NCI-H2107 treated with DMSO at 0.1 percent for 48 hours (cell line): Measurements from ENCODE around the gene CPB2.

ENCODE experiments used
- DNase-seq: peaks from one replicate; lab custom pipeline; 2025; ENCODE audit not compliant: unreplicated experiment; lab: John Stamatoyannopoulos, UW

The CPB2 gene

DNA sequence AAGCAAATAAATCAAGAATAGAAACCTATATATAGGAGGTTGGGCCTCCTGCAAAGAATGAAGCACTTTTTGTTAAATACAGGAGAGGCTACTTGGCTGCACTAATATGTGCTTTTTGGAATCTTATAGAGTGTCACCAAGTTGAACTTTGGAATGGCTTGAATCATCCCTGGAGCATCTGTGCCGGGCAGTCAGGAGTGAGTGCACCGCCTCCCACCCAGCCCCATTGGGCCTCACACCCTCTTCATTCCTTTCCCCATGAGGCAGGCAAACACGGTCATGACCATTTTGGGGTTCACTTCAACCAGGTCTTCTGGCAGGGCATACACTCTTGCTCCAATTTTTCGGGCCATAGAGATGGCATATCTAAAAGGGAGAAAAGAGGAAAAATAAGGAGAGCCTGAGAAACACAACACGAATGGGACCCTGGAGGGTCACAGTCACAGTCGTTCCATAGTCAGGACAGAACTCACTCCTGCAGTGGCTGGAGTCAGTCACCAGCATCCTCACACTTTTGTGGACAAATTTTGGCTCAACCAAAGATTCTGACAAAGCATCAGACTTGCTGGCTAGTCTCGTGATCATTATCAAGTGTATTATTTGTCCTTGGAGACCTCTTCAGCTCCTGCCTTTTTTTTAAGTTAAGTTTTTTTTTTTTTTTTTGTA lies 22.7 kb upstream of the CPB2 start:
- DNase-seq, result no peak

DNA sequence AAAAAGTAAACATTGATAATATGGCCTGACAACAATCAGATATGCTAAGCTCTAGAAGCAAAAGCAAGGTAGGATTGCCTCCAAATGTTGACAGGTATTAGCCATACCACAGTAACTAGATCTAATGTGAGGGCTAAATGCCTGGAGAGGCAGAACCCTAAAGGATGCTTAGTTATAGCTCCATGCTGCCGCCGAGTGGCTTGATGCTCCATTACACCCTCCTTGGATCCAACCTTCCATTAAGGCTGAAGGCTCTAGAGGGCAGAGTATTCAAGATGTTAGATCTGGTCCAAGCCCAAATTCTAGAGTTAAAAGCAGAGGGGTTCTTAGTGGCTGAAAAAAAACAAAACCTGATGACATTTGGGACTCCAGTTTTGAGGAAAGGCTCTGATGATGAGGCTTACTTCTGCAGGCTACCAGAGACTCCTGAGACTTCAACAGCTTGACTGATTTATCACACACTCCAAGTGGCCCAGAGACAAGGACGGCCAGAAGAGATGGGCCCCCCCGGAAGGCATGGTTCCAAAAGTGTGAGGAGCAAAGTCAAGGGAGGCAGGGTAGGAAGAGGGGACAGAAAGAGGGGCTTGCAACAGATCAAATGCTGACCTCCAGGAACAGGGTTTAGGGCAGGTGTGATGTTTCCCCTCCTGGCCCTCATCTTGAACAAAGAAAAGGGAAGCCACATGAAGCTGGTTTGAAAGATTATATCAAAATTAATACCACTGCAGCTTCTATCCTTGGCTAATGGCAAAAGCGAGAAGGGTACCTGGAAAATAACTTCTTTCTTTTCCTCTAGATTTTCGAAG lies 21.9 kb upstream of the CPB2 start:
- peak; percentile 67 for DNase-seq

- no peak for DNase-seq
Observed at GRCh38 chr13:46126056-46126455, 21.2 kb upstream of the CPB2 start.

- DNase-seq, result no peak
Observed at GRCh38 chr13:46124967-46125933, 20.4 kb upstream of the CPB2 start.

- no peak for DNase-seq
Observed at GRCh38 chr13:46124531-46124966, 19.7 kb upstream of the CPB2 start.

GRCh38 chr13:46122304-46122703 lies 17.5 kb upstream of the CPB2 start:
- DNase-seq, result no peak

DNA sequence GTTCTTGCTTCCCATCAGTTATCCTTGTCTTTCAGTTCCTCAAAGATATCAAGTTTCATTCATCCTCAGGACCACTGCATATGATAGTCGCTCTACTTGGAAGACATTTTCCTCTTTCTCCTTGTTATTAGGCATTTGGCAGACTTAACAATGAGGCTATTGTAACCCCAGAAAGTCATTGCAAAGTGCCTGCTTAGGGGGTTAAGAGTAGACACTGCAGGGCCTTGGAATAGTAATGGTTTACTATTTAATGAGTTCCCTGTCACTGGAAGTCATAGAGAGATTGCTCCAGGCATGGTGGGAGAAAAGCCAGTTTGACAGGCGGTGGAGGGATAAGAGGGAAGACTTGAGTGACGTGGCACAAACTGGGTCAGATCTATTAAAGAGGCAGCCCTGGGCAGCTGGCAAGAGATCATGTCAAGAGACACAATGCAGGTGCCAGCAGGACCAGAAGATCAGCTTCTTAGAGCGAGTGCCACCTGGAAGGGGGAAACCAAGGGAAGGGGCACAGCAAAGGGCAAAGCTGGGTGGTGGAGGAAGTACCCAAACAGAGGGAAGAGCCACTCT lies 16.8 kb upstream of the CPB2 start:
- DNase-seq, result no peak

- no peak for DNase-seq
Observed at GRCh38 chr13:46121033-46121432, 16.2 kb upstream of the CPB2 start.

GRCh38 chr13:46119883-46120614 lies 15.2 kb upstream of the CPB2 start:
- no peak for DNase-seq

GRCh38 chr13:46116653-46117502 lies 12.0 kb upstream of the CPB2 start:
- DNase-seq, result no peak

GRCh38 chr13:46114613-46115012 lies 9.8 kb upstream of the CPB2 start:
- DNase-seq, result no peak

- no peak for DNase-seq
Observed at GRCh38 chr13:46113596-46113995, 8.8 kb upstream of the CPB2 start.

DNA sequence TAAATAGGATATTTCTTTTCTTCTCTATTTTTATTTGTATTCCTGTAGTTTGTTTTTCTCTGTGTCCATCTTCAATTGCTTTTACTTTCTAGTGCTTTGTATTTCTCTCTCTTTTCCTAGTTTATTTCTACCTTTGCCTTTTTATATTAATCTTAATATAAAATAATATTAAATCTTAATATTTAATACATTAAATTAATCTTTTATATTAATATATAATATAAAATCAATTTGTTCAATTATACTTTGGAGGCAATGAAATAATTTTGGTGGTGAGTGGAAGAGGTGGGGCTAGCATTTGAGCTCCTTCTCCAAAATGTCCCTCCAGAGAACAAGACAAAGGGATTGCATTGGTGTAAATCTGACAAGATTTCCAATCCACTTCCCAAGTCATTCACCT lies 6.3 kb upstream of the CPB2 start:
- no peak for DNase-seq

- no peak for DNase-seq
Observed at GRCh38 chr13:46109451-46109850, 4.6 kb upstream of the CPB2 start.

- no peak for DNase-seq
Observed at GRCh38 chr13:46106839-46107371, 2.1 kb upstream of the CPB2 start.

DNA sequence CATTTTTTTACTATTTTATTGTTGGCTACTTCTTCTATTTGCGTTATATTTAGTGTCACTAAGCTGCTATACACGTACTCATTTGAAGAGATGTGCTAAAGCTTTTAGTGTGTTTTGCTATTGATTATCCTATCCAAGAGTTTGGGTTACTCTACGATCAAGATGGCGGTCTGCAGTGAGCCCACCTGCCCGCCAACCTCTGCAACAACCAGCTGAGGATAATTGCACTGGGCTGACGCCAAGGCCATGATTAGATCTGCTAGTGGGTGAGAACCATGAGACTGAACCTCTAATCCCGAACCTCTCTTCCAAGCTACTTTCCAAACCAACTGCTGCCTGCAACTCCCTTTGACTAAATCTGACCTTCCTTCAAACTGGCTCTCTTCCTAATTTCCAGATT lies 1.8 kb downstream of the CPB2 start:
- no peak for DNase-seq

- no peak for DNase-seq
Observed at GRCh38 chr13:46102255-46102605, 2.6 kb downstream of the CPB2 start.

DNA sequence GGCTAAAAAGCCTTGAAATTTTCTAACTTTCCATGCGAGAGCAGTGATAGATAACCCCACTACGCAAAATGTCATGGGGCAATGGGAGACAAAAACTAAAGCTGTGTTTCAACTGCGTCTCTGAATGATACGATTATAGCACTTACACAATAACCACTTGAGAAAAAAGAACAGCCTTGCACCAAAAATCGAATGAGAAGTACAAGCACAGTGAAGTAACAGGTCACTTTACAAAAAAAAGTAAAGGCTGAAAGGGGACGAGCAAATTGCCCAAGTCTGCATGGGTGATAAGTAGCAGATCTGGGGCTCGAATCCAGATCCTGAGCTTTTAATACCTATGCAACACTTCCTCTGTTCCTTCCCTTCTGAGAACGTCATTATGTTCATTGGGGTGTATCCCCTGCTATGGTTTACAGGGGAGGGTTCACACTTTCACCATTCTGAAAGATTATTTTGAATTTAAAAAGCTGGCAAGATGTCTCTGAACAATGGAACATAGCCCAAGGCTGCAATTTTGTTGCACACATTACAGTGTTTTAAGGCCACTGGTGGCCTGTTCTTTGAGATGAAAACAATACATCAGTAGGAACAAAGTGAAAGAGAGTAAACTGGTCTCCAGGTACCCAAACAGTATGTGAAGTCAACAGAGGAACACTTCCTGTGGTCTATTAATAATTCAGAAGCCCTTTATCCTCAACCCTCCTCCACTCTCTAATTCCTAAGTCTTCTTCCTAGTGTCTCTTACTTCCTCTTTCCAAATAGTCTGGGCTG lies 3.2 kb downstream of the CPB2 start:
- no peak for DNase-seq

- no peak for DNase-seq
Observed at GRCh38 chr13:46101002-46101401, 3.8 kb downstream of the CPB2 start.
